HepG2 (cell line): ENCODE data around the gene BACH1. TPM values are rescaled to one million over a fixed set of nuclear protein-coding genes. Genes with fewer than 3 reads are reported as not detected.

Source experiments
- ATAC-seq: fragments of 200-7000 bp; cut with Tn5 transposase; 3 replicates; pipeline ENCODE4 v1.9.1; 2020; ENCODE audit warnings: mild to moderate bottlenecking, moderate library complexity
- BruUV-seq: library from RNA; stranded (reverse); fragments of 400-500 nt; replicated peaks from 2 replicates; lab custom pipeline; 2021; lab: Mats Ljungman, UMichigan
- CTCF ChIA-PET: fragments of 300-600 bp; formaldehyde crosslinking; extraction: SDS; loops from one replicate; lab custom pipeline; 2021; ENCODE audit warnings: low total read pairs, inconsistent platforms, low intra/inter-chr PET ratio; lab: Yijun Ruan, JAX
- POLR2A ChIA-PET: fragments of 350-600 bp; sonication (Branson Sonifier 250); formaldehyde crosslinking; loops from one replicate; lab custom pipeline; 2020; ENCODE audit warnings: antibody characterized with exemption, inconsistent platforms; lab: Yijun Ruan, JAX
- DNase-seq: peaks from one replicate; pipeline ENCODE4 v3.0.0-alpha.2; 2015; ENCODE audit warnings: low spot score
- FAIRE-seq: peaks from 3 replicates; lab custom pipeline; 2011; peaks lifted over from hg19 to GRCh38; lab: Jason Lieb, UNC
- H2AFZ ChIP-seq: one replicate; pipeline ENCODE4 v1.6.1; 2011; ENCODE audit warnings: low read length, inconsistent platforms
- H3K27ac ChIP-seq: fragments of 300-600 bp; 3 replicates; pipeline ENCODE4 v1.8.0; 2011; ENCODE audit warnings: mixed run types, mild to moderate bottlenecking, mixed read lengths, low read length, inconsistent platforms; ENCODE audit not compliant: insufficient read depth; ENCODE audit errors: extremely low read length
- H3K27me3 ChIP-seq, 2 experiments: fragments of 200-600 bp in 1 of 2; 2 replicates in 1 of 2; 3 replicates in 1 of 2; pipeline versions ENCODE4 v1.6.0 to v1.8.0; 2011; ENCODE audit warnings: low read length in 2 of 2, mild to moderate bottlenecking in 2 of 2, moderate library complexity in 2 of 2, inconsistent platforms in 1 of 2; ENCODE audit not compliant: insufficient read depth in 2 of 2, control insufficient read depth in 1 of 2
- H3K36me3 ChIP-seq, 2 experiments: fragments of 200-600 bp in 1 of 2; replicated peaks in 1 of 2; 2 replicates in 1 of 2; 3 replicates in 1 of 2; pipeline versions ENCODE4 v1.5.1 to v1.8.0; 2011; ENCODE audit warnings: low read length in 2 of 2, inconsistent platforms in 1 of 2; ENCODE audit not compliant: insufficient read depth in 2 of 2, control insufficient read depth in 1 of 2
- H3K4me1 ChIP-seq: 2 replicates; pipeline ENCODE4 v1.5.1; 2012; ENCODE audit warnings: low read length, inconsistent platforms; ENCODE audit not compliant: insufficient read depth
- H3K4me2 ChIP-seq: 2 replicates; pipeline ENCODE4 v1.6.0; 2011; ENCODE audit warnings: low read depth, low read length, inconsistent platforms
- H3K4me3 ChIP-seq, 3 experiments: fragments of 200-600 bp in 1 of 3; sonication (generic), shearing (Covaris generic) in 1 of 3; replicated peaks in 1 of 3; 2 replicates each; pipeline ENCODE4 v1.5.1; 2011 to 2016; ENCODE audit warnings: low read length in 3 of 3, inconsistent platforms in 2 of 3, low read depth in 2 of 3, mild to moderate bottlenecking in 2 of 3, control low read depth in 1 of 3, mixed read lengths in 1 of 3; ENCODE audit not compliant: insufficient read depth in 1 of 3
- H3K79me2 ChIP-seq: one replicate; pipeline ENCODE4 v1.6.1; 2011; ENCODE audit warnings: low read length, inconsistent platforms; ENCODE audit not compliant: insufficient read depth
- H3K9ac ChIP-seq: 2 replicates; pipeline ENCODE4 v1.6.0; 2011; ENCODE audit warnings: mild to moderate bottlenecking, low read depth, low read length, inconsistent platforms; ENCODE audit not compliant: insufficient read depth
- H3K9me3 ChIP-seq: 2 replicates; pipeline ENCODE4 v1.5.1; 2012; ENCODE audit warnings: mild to moderate bottlenecking, low read length
- H4K20me1 ChIP-seq: 2 replicates; pipeline ENCODE4 v1.6.0; 2011; ENCODE audit warnings: inconsistent platforms, mild to moderate bottlenecking, low read length, moderate library complexity; ENCODE audit not compliant: insufficient read depth
- CHD4 ChIP-seq: fragments of 200-600 bp; sonication (generic); IDR thresholded peaks from 2 replicates; pipeline ENCODE4 v1.7.0; 2017; ENCODE audit warnings: mild to moderate bottlenecking, low read length, borderline replicate concordance
- KAT2B ChIP-seq: fragments of 150-350 bp; IDR thresholded peaks from 2 replicates; pipeline ENCODE4 v1.6.1; 2014; ENCODE audit warnings: low read depth, low read length, borderline replicate concordance
- ZHX1 ChIP-seq: sonication (generic); formaldehyde crosslinking; IDR thresholded peaks from 2 replicates; pipeline ENCODE4 v1.8.1; 2022; ENCODE audit warnings: low read depth, mild to moderate bottlenecking, missing genetic modification reagents
- ZNF781 ChIP-seq: sonication (generic); formaldehyde crosslinking; IDR thresholded peaks from 2 replicates; pipeline ENCODE4 v1.5.1; 2020; ENCODE audit warnings: borderline replicate concordance, mild to moderate bottlenecking, missing genetic modification reagents; ENCODE audit errors: not compliant biosample characterization
- WGBS: methylation state at CpG from one replicate; pipeline ENCODE4 v1.1.6; 2017; ENCODE audit warnings: low lambda C conversion rate; 5-methylcytosine and 5-hydroxymethylcytosine counted together
- in situ Hi-C: cut with HindIII; loops from 2 replicates; pipeline ENCODE4 v1.10.0; 2017; ENCODE audit warnings: low pct_unique_long_range_greater_than_20kb; ENCODE audit not compliant: extremely low pct_ligation_motif_present
- intact Hi-C: fragments of 100-400 bp; cut with micrococcal nuclease; formaldehyde crosslinking; loops from one replicate; pipeline ENCODE4 v1.10.0; 2022; ENCODE audit not compliant: unreplicated experiment
- polyA plus RNA-seq, 8 experiments: library from polyadenylated mRNA; depleted of rRNA in 3 of 8; stranded (reverse) in 7 of 8; unstranded in 1 of 8; fragments of >200 nt; fragmentation: Illumina TruSeq in 4 of 8; extraction: Trizol in 4 of 8; gene quantifications; 2 replicates each; pipeline versions ENCODE4 v1.2.1 to v1.2.3, GENCODE V29; 2011 to 2016; ENCODE audit warnings: low read depth in 4 of 8, missing spikeins in 1 of 8, mixed read lengths in 1 of 8; ENCODE audit not compliant: insufficient read depth in 1 of 8
- total RNA-seq, 5 experiments: library from RNA; depleted of rRNA; stranded (reverse); fragments of >200 nt; fragmentation: Illumina TruSeq; extraction: Trizol; gene quantifications; 2 replicates each; pipeline ENCODE4 v1.2.3, GENCODE V29; 2016; ENCODE audit warnings: low read depth in 1 of 5

The BACH1 gene
- total and polyA plus RNA-seq, 2 of the 13 experiments (the other 11 are each of a cell fraction or from before 2014, with no cell fraction given), result 16.5 to 51.7 TPM

GRCh38 chr21:29290240-29290639, 8.5 kb upstream of the BACH1 start (continued):
- no peak for TF ChIP-seq ZHX1 (CRISPR knock-in tag)

GRCh38 chr21:29293495-29293894, 5.2 kb upstream of the BACH1 start:
- Histone ChIP-seq H3K9ac (no peak overlapping the region), H3K27ac (no peak overlapping the region), H3K4me2 (no peak overlapping the region), H2AFZ (no peak overlapping the region), H3K36me3 (no peaks in the 10 kb centered on the region), H3K9me3 (no peaks in the 10 kb centered on the region), H3K79me2 (no peaks in the 10 kb centered on the region), H4K20me1 (no peaks in the 10 kb centered on the region), H3K4me3 (no peak overlapping the region), H3K27me3 (no peaks in the 10 kb centered on the region), H3K4me1 (peaks cover 34% of the 10 kb centered on the region)
- in situ Hi-C loops (loop anchor here (10.0 kb wide), 1 partner anchor 109 kb away; no protein-coding TSS in a partner anchor), intact Hi-C loops (loop anchor here (10.0 kb wide), 1 partner anchor 99 kb away; no protein-coding TSS in a partner anchor)
- 94% methylated on average over 2 of the region's 2 CpGs for WGBS
- BruUV-seq, result no TSS peak
- POLR2A ChIA-PET, result no interaction called here
- no peak for FAIRE-seq
- no peak for ATAC-seq
- no peak for DNase-seq
- CTCF ChIA-PET, result no interaction called here
- no peak for TF ChIP-seq CHD4
- no peak for TF ChIP-seq ZNF781
- no peak for TF ChIP-seq KAT2B
